ENCODE data around the gene SOWAHD. TPM values are rescaled to one million over a fixed set of nuclear protein-coding genes. Genes with fewer than 3 reads are reported as not detected.

SOWAHD gene
- total RNA-seq, 2 donors from 2014 or later: not detected

DNA sequence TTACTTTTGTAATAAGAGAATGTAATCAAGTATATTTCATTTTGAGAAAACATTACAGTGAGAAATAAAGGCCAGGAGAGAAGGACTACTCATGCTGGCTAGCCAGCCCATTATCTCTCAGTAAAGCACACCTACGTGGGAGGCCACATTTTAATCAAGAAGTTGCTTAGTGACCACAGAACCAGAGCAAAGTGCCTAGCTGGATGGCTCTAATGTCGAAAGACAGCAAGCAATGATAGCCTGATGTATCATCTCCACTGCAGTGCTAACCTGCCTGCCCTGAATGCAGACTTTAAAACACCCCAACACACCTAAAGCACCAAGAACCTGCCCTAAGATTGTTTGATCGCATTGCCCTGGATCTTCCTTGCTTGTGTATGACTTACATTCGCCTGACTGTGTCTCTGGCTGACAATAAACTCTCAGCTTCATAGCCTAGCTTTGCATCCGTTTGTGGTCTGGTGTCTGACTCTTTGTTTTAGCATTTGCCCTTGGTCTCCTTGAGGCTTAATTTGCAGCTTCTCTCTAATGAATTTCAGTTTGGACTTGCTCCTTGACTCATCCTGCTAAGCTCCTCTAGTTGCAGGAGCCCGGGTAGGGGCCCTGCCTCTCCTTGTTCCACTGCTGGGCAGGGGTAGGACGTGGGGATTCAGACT lies 31.4 kb upstream of the SOWAHD start:
- H3K9me3 ChIP-seq: no peaks in the 10 kb centered on the region
- no peaks in the 10 kb centered on the region for H3K36me3 ChIP-seq

DNA sequence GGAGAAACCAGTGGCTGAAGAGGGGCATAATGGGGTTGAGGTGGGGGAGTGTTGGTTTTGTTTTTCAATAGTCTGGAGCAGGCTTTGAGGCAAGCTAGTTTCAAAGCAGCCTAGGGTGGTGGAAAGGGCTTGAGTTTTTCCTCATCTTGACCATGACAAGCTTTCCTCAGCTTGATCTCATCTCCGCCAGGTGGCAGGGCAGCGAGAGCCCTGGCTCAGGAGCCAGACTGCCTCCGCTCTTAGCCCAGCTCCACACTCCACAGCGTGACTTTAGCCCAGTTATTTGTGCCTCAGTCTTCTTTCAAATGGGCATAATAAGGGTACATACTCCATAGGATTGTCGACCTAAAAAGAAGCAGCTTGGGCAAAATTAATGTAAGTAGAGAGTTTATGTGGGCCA lies 29.9 kb upstream of the SOWAHD start:
- H3K36me3 ChIP-seq: no peaks in the 10 kb centered on the region
- no peak overlapping the region for H3K4me3 ChIP-seq
- TF ChIP-seq, protein P1, sequence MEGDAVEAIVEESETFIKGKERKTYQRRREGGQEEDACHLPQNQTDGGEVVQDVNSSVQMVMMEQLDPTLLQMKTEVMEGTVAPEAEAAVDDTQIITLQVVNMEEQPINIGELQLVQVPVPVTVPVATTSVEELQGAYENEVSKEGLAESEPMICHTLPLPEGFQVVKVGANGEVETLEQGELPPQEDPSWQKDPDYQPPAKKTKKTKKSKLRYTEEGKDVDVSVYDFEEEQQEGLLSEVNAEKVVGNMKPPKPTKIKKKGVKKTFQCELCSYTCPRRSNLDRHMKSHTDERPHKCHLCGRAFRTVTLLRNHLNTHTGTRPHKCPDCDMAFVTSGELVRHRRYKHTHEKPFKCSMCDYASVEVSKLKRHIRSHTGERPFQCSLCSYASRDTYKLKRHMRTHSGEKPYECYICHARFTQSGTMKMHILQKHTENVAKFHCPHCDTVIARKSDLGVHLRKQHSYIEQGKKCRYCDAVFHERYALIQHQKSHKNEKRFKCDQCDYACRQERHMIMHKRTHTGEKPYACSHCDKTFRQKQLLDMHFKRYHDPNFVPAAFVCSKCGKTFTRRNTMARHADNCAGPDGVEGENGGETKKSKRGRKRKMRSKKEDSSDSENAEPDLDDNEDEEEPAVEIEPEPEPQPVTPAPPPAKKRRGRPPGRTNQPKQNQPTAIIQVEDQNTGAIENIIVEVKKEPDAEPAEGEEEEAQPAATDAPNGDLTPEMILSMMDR (IDR thresholded peaks at IDR 0.05): no peak
- no peak overlapping the region for H3K27ac ChIP-seq
- H3K27me3 ChIP-seq (replicated peaks; ENCODE audit: insufficient read depth): no peaks in the 10 kb centered on the region
- DNase-seq (ENCODE audit: low spot score) (no peak), ATAC-seq (ENCODE audit: insufficient number of reproducible peaks, low FRiP score, low read depth) (no peak)
- no peaks in the 10 kb centered on the region for H3K4me1 ChIP-seq (ENCODE audit: control insufficient read depth in 1 of 2, low read depth in 2 of 2)
- H3K9me3 ChIP-seq: no peaks in the 10 kb centered on the region

More for the DNA sequence above, 31.4 kb upstream of the SOWAHD start:
- no peak overlapping the region for H3K4me3 ChIP-seq
- no peak overlapping the region for H3K27ac ChIP-seq
- TF ChIP-seq, protein P1 (IDR thresholded peaks at IDR 0.05): no peak
- no peak for DNase-seq (ENCODE audit: low spot score)
- no peaks in the 10 kb centered on the region for H3K4me1 ChIP-seq (ENCODE audit: control insufficient read depth in 1 of 2, low read depth in 2 of 2)
- no peak for ATAC-seq (ENCODE audit: insufficient number of reproducible peaks, low FRiP score, low read depth)
- H3K27me3 ChIP-seq (replicated peaks; ENCODE audit: insufficient read depth): no peaks in the 10 kb centered on the region

DNA sequence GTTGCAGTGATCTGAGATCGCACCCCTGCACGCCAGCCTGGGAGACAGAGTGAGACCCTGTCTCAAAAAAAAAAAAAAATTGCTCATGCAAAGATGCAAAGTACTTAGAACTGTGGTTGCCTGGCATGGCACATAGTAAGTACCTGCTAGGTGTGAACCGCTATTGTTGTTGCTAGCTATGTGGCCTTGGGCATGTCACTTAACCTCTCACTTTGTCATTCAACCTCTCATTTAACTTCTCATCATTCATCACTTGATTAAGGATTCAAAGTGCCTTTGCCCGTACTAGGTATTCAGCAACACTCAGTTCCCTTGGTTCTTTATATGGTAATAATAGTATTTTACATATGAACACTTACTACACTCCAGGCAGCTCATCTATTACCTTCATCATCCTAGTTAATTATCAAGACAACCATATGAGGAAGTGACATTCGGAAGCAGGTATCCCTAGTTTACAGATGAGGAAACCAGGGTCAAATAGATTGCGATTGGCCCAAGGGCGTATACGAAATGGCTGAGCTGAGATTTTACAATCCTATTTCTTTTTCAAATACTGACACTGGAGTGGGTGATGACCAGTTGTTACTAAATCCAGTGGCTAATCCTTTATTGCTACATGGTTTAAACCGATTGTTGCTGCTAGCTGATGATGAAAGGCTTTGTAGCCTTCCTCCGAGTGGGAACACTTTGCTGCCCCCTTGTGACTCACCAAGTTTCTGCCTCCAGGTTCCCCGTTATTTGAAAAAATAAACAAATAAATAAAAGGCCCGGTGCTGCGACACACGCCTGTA lies 28.8 kb upstream of the SOWAHD start:
- no peak overlapping the region for H3K27ac ChIP-seq
- no peak for DNase-seq (ENCODE audit: low spot score)
- no peak for ATAC-seq (ENCODE audit: insufficient number of reproducible peaks, low FRiP score, low read depth)

DNA sequence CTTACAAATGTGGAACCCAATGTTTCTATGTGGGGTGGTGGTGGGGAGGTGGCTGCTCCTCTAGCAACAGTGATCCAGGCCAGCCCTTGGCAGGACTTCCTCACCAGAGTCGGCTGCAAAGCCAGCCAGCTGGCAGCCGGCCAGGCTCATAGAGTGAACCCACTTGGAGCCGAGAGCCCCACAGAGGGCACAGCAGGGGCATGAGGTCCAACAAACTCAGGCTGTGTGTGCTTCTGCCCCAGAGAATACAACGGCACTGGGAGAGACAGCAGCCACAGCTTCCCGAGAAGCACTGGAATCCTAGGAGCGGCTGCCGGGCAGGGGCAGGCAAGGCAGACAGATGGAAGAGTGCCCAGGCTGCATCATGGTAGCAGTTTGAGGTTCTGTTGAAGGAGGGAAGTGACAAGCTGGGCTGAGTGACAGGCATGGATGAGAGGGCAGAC lies 23.5 kb upstream of the SOWAHD start:
- ATAC-seq (ENCODE audit: insufficient number of reproducible peaks, low FRiP score, low read depth) (no peak), DNase-seq (ENCODE audit: low spot score) (no peak)
- H3K4me1 ChIP-seq (ENCODE audit: control insufficient read depth in 1 of 2, low read depth in 2 of 2): no peaks in the 10 kb centered on the region
- H3K27ac ChIP-seq: no peak overlapping the region
- no peak overlapping the region for H3K4me3 ChIP-seq
- H3K9me3 ChIP-seq: no peaks in the 10 kb centered on the region
- TF ChIP-seq, protein P1 (IDR thresholded peaks at IDR 0.05): no peak
- H3K27me3 ChIP-seq (replicated peaks; ENCODE audit: insufficient read depth): no peaks in the 10 kb centered on the region
- no peaks in the 10 kb centered on the region for H3K36me3 ChIP-seq

More for the DNA sequence above, 28.8 kb upstream of the SOWAHD start:
- TF ChIP-seq, protein P1 (IDR thresholded peaks at IDR 0.05): no peak
- H3K36me3 ChIP-seq: no peaks in the 10 kb centered on the region
- H3K4me3 ChIP-seq: no peak overlapping the region
- H3K4me1 ChIP-seq (ENCODE audit: control insufficient read depth in 1 of 2, low read depth in 2 of 2): no peaks in the 10 kb centered on the region
- no peaks in the 10 kb centered on the region for H3K27me3 ChIP-seq (replicated peaks; ENCODE audit: insufficient read depth)
- no peaks in the 10 kb centered on the region for H3K9me3 ChIP-seq

DNA sequence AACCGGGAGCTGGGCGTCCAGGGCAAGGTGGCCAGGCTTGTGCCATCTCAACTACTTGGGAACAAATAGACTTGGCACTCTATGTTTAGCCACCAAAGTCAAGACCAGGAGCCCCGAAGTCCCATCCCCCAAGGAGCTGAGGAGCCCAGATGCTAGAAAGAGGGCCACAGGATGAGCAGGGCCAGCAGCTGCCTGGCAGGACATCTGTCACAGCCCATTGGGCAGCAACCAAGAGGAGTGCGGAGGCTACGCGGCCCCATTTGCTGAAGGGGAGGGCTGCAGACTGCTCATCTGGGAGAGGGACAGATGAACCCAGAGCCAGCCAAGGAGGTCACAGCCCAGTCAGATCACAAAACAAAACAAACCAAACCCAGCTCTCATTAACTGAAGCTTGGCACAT lies 22.9 kb upstream of the SOWAHD start:
- Histone ChIP-seq H3K4me3 (no peak overlapping the region), H3K4me1 (ENCODE audit: control insufficient read depth in 1 of 2, low read depth in 2 of 2) (no peaks in the 10 kb centered on the region), H3K27ac (no peak overlapping the region), H3K9me3 (no peaks in the 10 kb centered on the region), H3K36me3 (no peaks in the 10 kb centered on the region), H3K27me3 (replicated peaks; ENCODE audit: insufficient read depth) (no peaks in the 10 kb centered on the region)
- no peak for DNase-seq (ENCODE audit: low spot score)
- ATAC-seq (ENCODE audit: insufficient number of reproducible peaks, low FRiP score, low read depth): no peak
- TF ChIP-seq, protein P1 (IDR thresholded peaks at IDR 0.05): no peak
